ENCODE measurements around the gene METTL18. TPM values are rescaled to one million over a fixed set of nuclear protein-coding genes. Genes with fewer than 3 reads are reported as not detected.

The METTL18 gene
- total RNA-seq, 1 experiment from 2014 or later, result 6.9 TPM

GRCh38 chr1:169779970-169780369 lies 14.7 kb downstream of the METTL18 start:
- Mint-ChIP-seq H3K27ac (ENCODE audit: unreplicated experiment) (no peak overlapping the region), H3K9me3 (ENCODE audit: unreplicated experiment) (peaks cover 20% of the 10 kb centered on the region), H3K4me1 (ENCODE audit: low read depth, unreplicated experiment) (peaks cover 15% of the 10 kb centered on the region), H3K36me3 (ENCODE audit: insufficient read depth, unreplicated experiment) (peaks cover 4% of the 10 kb centered on the region), H3K4me3 (ENCODE audit: unreplicated experiment) (no peak overlapping the region), H3K27me3 (ENCODE audit: insufficient read depth, unreplicated experiment) (no peaks in the 10 kb centered on the region)
- TF ChIP-seq CTCF (IDR thresholded peaks at IDR 0.05; ENCODE audit: insufficient read depth in 1 of 2, low read depth in 1 of 2, low read length in 1 of 2, severe bottlenecking in 1 of 2, unreplicated experiment in 1 of 2), result no peak
- intact Hi-C loops (cut with micrococcal nuclease; ENCODE audit: unreplicated experiment), result loop anchor here (2.0 kb wide), 1 partner anchor 13 kb away; no protein-coding TSS in a partner anchor
- Histone ChIP-seq H3K4me3 (ENCODE audit: low read depth, low read length) (no peak overlapping the region), H3K9me3 (no peaks in the 10 kb centered on the region), H3K27me3 (replicated peaks; ENCODE audit: control insufficient read depth, insufficient read depth, low read length) (no peaks in the 10 kb centered on the region), H3K36me3 (ENCODE audit: control insufficient read depth, insufficient read depth, low read length) (no peaks in the 10 kb centered on the region), H3K4me1 (peaks cover 28% of the 10 kb centered on the region)
- BruUV-seq (replicated peaks), result no TSS peak
- CTCF ChIA-PET, result no interaction called here
- DNase-seq, result no peak
- POLR2A ChIA-PET, result no interaction called here

GRCh38 chr1:169779150-169779549 lies 15.6 kb downstream of the METTL18 start:
- Mint-ChIP-seq H3K27ac (ENCODE audit: unreplicated experiment) (no peak overlapping the region), H3K4me1 (ENCODE audit: low read depth, unreplicated experiment) (peaks cover 15% of the 10 kb centered on the region)
- no peaks in the 10 kb centered on the region for H3K27me3 ChIP-seq (replicated peaks; ENCODE audit: control insufficient read depth, insufficient read depth, low read length)

DNA sequence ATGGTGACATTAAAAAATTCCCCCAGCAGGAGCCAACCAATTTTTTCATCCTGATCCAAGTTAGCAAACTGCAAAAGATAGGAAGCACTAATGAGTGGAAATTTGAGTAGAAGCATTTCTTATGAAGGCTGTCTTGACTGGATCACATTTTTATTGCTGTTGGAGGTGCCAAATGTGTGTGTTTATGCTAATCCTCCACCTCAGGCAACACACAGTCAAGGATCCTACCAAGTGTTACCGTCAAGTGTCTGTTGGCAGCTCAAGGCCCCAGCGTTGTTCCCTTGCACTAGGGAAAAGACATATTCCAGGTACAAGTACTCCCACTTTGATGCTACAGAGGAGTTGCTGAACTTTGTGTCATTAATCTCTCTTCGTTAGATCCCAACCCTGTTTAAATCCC lies 18.3 kb downstream of the METTL18 start:
- Histone ChIP-seq H3K4me3 (ENCODE audit: low read depth, low read length) (no peak overlapping the region), H3K9me3 (no peaks in the 10 kb centered on the region), H3K36me3 (ENCODE audit: control insufficient read depth, insufficient read depth, low read length) (no peaks in the 10 kb centered on the region), H3K27me3 (replicated peaks; ENCODE audit: control insufficient read depth, insufficient read depth, low read length) (no peaks in the 10 kb centered on the region), H3K4me1 (peaks cover 15% of the 10 kb centered on the region)
- Mint-ChIP-seq H3K36me3 (ENCODE audit: insufficient read depth, unreplicated experiment) (peaks cover 3% of the 10 kb centered on the region), H3K4me3 (ENCODE audit: unreplicated experiment) (no peak overlapping the region), H3K9me3 (ENCODE audit: unreplicated experiment) (peaks cover 10% of the 10 kb centered on the region), H3K27ac (ENCODE audit: unreplicated experiment) (no peak overlapping the region), H3K4me1 (ENCODE audit: low read depth, unreplicated experiment) (peaks cover 9% of the 10 kb centered on the region), H3K27me3 (ENCODE audit: insufficient read depth, unreplicated experiment) (no peaks in the 10 kb centered on the region)
- TF ChIP-seq CTCF (IDR thresholded peaks at IDR 0.05; ENCODE audit: insufficient read depth in 1 of 2, low read depth in 1 of 2, low read length in 1 of 2, severe bottlenecking in 1 of 2, unreplicated experiment in 1 of 2), result no peak
- intact Hi-C loops (cut with micrococcal nuclease; ENCODE audit: unreplicated experiment), result no loop called here
- no TSS peak for BruUV-seq (replicated peaks)
- POLR2A ChIA-PET, result no interaction called here
- no peak for DNase-seq
- CTCF ChIA-PET, result no interaction called here

More at GRCh38 chr1:169779150-169779549, 15.6 kb downstream of the METTL18 start:
- intact Hi-C loops (cut with micrococcal nuclease; ENCODE audit: unreplicated experiment), result no loop called here
- ChIA-PET POLR2A (no interaction called here), CTCF (no interaction called here)
- Histone ChIP-seq H3K4me1 (peaks cover 28% of the 10 kb centered on the region), H3K36me3 (ENCODE audit: control insufficient read depth, insufficient read depth, low read length) (no peaks in the 10 kb centered on the region), H3K9me3 (no peaks in the 10 kb centered on the region), H3K4me3 (ENCODE audit: low read depth, low read length) (no peak overlapping the region)
- no peak for TF ChIP-seq CTCF (IDR thresholded peaks at IDR 0.05; ENCODE audit: insufficient read depth in 1 of 2, low read depth in 1 of 2, low read length in 1 of 2, severe bottlenecking in 1 of 2, unreplicated experiment in 1 of 2)
- no peaks in the 10 kb centered on the region for H3K27me3 Mint-ChIP-seq (ENCODE audit: insufficient read depth, unreplicated experiment)
- no TSS peak for BruUV-seq (replicated peaks)
- H3K9me3 Mint-ChIP-seq (ENCODE audit: unreplicated experiment), result peaks cover 20% of the 10 kb centered on the region
- no peak overlapping the region for H3K4me3 Mint-ChIP-seq (ENCODE audit: unreplicated experiment)
- H3K36me3 Mint-ChIP-seq (ENCODE audit: insufficient read depth, unreplicated experiment), result peaks cover 4% of the 10 kb centered on the region
- DNase-seq, result no peak
